GM19023 (cell line): Measurements from ENCODE around the gene C6orf136.

Experiments used
- ATAC-seq: cut with Tn5 transposase; IDR thresholded peaks from one replicate; pipeline ENCODE4 v1.9.1; 2021; ENCODE audit warnings: mild to moderate bottlenecking, moderate library complexity; ENCODE audit not compliant: unreplicated experiment

Gene C6orf136

GRCh38 chr6:30686009-30686907 lies 39.3 kb downstream of the C6orf136 start, which contains the start of gene PPP1R18:
Gene PPP1R18, minus strand, starts transcription at chr6:30686645. Its CDS starts 627 bp downstream, at chr6:30686018.
- ATAC-seq, result peak; percentile 14

GRCh38 chr6:30686908-30687658 lies 40.1 kb downstream of the C6orf136 start:
- ATAC-seq, result peak; percentile 52

- no peak for ATAC-seq
These were observed 40.9 kb downstream of the C6orf136 start for GRCh38 chr6:30687659-30688431.

GRCh38 chr6:30688569-30688968 lies 41.6 kb downstream of the C6orf136 start:
- no peak for ATAC-seq

- no peak for ATAC-seq
These were observed 42.3 kb downstream of the C6orf136 start for GRCh38 chr6:30689022-30689865.

GRCh38 chr6:30689985-30690384 lies 43.1 kb downstream of the C6orf136 start:
- no peak for ATAC-seq

GRCh38 chr6:30690403-30691207 lies 43.7 kb downstream of the C6orf136 start, which contains the start of gene NRM:
Gene NRM, minus strand, starts transcription at chr6:30690984. Its CDS starts 10 bp downstream, at chr6:30690974.
- no peak for ATAC-seq

- no peak for ATAC-seq
These were observed 44.4 kb downstream of the C6orf136 start for GRCh38 chr6:30691208-30691847.

GRCh38 chr6:30696432-30696831 lies 49.5 kb downstream of the C6orf136 start:
- no peak for ATAC-seq

GRCh38 chr6:30700340-30700739 lies 53.4 kb downstream of the C6orf136 start:
- ATAC-seq, result no peak
